GM12872 (cell line): ENCODE data around the gene MED26.

Source experiments
- CTCF ChIP-seq: IDR thresholded peaks from 3 replicates; pipeline ENCODE4 v1.5.1; 2011; ENCODE audit warnings: low read depth, mild to moderate bottlenecking, low read length, moderate library complexity; ENCODE audit not compliant: insufficient read depth

Gene MED26

GRCh38 chr19:16586991-16587832 is 40.8 kb downstream of the MED26 start:
- no peak for TF ChIP-seq CTCF

GRCh38 chr19:16586477-16586871 is 41.5 kb downstream of the MED26 start:
- no peak for TF ChIP-seq CTCF

- no peak for TF ChIP-seq CTCF
Observed at GRCh38 chr19:16585808-16586476, 42.1 kb downstream of the MED26 start.

GRCh38 chr19:16585094-16585801 is 42.8 kb downstream of the MED26 start:
- no peak for TF ChIP-seq CTCF

- no peak for TF ChIP-seq CTCF
Observed at GRCh38 chr19:16584248-16585093, 43.5 kb downstream of the MED26 start.

GRCh38 chr19:16582486-16583261 is 45.3 kb downstream of the MED26 start:
- TF ChIP-seq CTCF: no peak
